CD4-positive, alpha-beta T cell (primary cell): ENCODE results near the gene TXNRD2. TPM values are rescaled to one million over a fixed set of nuclear protein-coding genes. Genes with fewer than 3 reads are reported as not detected.

Experiments
- ATAC-seq: fragments of 200-7000 bp; cut with Tn5 transposase; one replicate; pipeline ENCODE4 v1.10.0; 2022; ENCODE audit warnings: mild to moderate bottlenecking; ENCODE audit not compliant: poor library complexity
- CTCF ChIA-PET: fragments of 350-600 bp; sonication (Branson Sonifier 250); formaldehyde crosslinking; loops from one replicate; lab custom pipeline; 2021; ENCODE audit warnings: antibody characterized with exemption, inconsistent platforms; lab: Charles Lee
- POLR2A ChIA-PET: fragments of 350-600 bp; sonication (Branson Sonifier 250); formaldehyde crosslinking; loops from one replicate; lab custom pipeline; 2021; ENCODE audit warnings: antibody characterized with exemption, inconsistent platforms; lab: Charles Lee
- DNase-seq, 14 experiments: peaks; one replicate each; pipeline ENCODE4 v3.0.0-alpha.2; 2013 to 2020; ENCODE audit warnings: mixed read lengths in 2 of 14
- H3K27ac ChIP-seq, 2 donors: one replicate each; pipeline versions ENCODE4 v1.5.1 to v1.7.0; 2013; ENCODE audit warnings: low read length in 2 of 2, low read depth in 1 of 2, mild to moderate bottlenecking in 1 of 2
- H3K27me3 ChIP-seq, 2 experiments: 1 replicate in 1 of 2; 2 replicates in 1 of 2; pipeline versions ENCODE4 v1.6.1 to v1.7.0; 2013; ENCODE audit warnings: low read length in 2 of 2, control low read depth in 1 of 2, mild to moderate bottlenecking in 1 of 2, moderate library complexity in 1 of 2; ENCODE audit not compliant: insufficient read depth in 2 of 2, control insufficient read depth in 1 of 2
- H3K36me3 ChIP-seq: one replicate; pipeline ENCODE4 v1.6.1; 2013; ENCODE audit warnings: low read length, control low read depth; ENCODE audit not compliant: insufficient read depth
- H3K4me1 ChIP-seq: one replicate; pipeline ENCODE4 v1.6.1; 2013; ENCODE audit warnings: low read length, control low read depth; ENCODE audit not compliant: insufficient read depth
- H3K4me3 ChIP-seq: one replicate; pipeline ENCODE4 v1.5.1; 2013; ENCODE audit warnings: mild to moderate bottlenecking, low read length, moderate library complexity
- H3K9me3 ChIP-seq, 2 experiments: 1 replicate in 1 of 2; 2 replicates in 1 of 2; pipeline versions ENCODE4 v1.6.1 to v1.7.0; 2013; ENCODE audit warnings: low read length in 2 of 2, mild to moderate bottlenecking in 2 of 2, control low read depth in 1 of 2, moderate library complexity in 1 of 2; ENCODE audit not compliant: control insufficient read depth in 1 of 2, insufficient read depth in 1 of 2
- H3K27ac Mint-ChIP-seq: one replicate; pipeline ENCODE4 v1.8.0; 2020; ENCODE audit warnings: mixed read lengths
- H3K27me3 Mint-ChIP-seq: one replicate; pipeline ENCODE4 v1.8.0; 2021; ENCODE audit warnings: mixed read lengths
- H3K36me3 Mint-ChIP-seq: one replicate; pipeline ENCODE4 v1.8.0; 2021; ENCODE audit warnings: low read depth, mixed read lengths
- H3K4me1 Mint-ChIP-seq: one replicate; pipeline ENCODE4 v1.8.0; 2021; ENCODE audit warnings: low read depth, mixed read lengths
- H3K4me3 Mint-ChIP-seq: one replicate; pipeline ENCODE4 v1.8.0; 2020; ENCODE audit warnings: mild to moderate bottlenecking, mixed read lengths
- H3K9me3 Mint-ChIP-seq: one replicate; pipeline ENCODE4 v1.8.0; 2020; ENCODE audit warnings: mixed read lengths
- intact Hi-C, 2 experiments: fragments of 100-400 bp; cut with DNase I in 1 of 2; cut with micrococcal nuclease in 1 of 2; formaldehyde crosslinking; loops; one replicate each; pipeline versions ENCODE4 v1.15.1 to v1.9.0; 2023 to 2025; cut with DNase I, micrococcal nuclease
- total RNA-seq, 174 experiments: library from RNA in 2 of 174; stranded (reverse) in 2 of 174; gene quantifications; one replicate each; pipeline ENCODE4 v1.2.3 and lab custom pipeline; 2021 to 2026
- TF ChIP-seq, protein P1 (sequence below): fragments of 200-600 bp; IDR thresholded peaks from one replicate; pipeline ENCODE4 v1.8.0; 2022; ENCODE audit warnings: antibody characterized with exemption, mild to moderate bottlenecking

The TXNRD2 gene
- total RNA-seq, 2 experiments from 2014 or later, result 18.6 to 19.5 TPM

DNA sequence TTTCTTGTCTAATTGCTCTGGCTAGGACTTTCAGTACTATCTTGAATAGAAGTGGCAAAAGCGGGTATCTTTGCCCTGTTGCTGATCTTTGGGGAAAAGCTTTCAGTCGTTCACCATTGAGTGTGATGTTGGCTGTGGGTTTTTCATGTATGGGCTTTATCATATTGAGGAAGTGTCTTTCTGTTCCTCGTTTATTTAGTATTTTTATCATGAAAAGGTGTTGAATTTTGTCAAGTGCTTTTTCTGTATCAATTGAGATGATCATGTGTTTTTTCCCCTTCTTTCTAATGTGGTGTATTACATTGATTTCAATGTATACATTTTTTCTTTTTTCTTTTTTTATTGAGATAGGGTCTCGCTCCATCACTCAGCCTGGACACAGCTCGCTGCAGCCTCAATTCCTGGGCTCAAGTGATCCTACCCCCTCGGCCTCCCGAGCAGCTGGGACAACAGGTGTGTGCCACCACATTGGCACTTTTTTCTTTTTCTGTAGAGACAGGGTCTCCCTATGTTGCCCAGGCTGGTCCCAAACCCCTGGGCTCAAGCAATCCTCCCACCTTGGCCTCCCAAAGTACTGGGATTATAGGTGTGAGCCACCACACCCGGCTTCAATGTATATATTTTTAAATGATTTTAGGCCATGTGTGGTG lies 81.6 kb downstream of the TXNRD2 start:
- Mint-ChIP-seq H3K36me3 (peaks cover 8% of the 10 kb centered on the region), H3K4me3 (no peak overlapping the region), H3K27ac (peak overlapping the region; percentile 74), H3K4me1 (peaks cover 41% of the 10 kb centered on the region), H3K9me3 (no peaks in the 10 kb centered on the region), H3K27me3 (no peaks in the 10 kb centered on the region)
- Histone ChIP-seq H3K27me3 (no peaks in the 10 kb centered on the region), H3K9me3 (no peaks in the 10 kb centered on the region), H3K4me1 (peaks cover 19% of the 10 kb centered on the region), H3K4me3 (no peak overlapping the region), H3K36me3 (no peaks in the 10 kb centered on the region), H3K27ac (no peak overlapping the region)
- ATAC-seq, result no peak
- DNase-seq, result no peak
- intact Hi-C loops, result loop anchor here in 1 of 2 experiments (10.0 kb wide), 3 partner anchors 155 to 565 kb away; partner anchors contain the start of genes ARVCF, CLTCL1, RANBP1 and TRMT2A
- CTCF ChIA-PET, result no interaction called here
- TF ChIP-seq, protein P1, sequence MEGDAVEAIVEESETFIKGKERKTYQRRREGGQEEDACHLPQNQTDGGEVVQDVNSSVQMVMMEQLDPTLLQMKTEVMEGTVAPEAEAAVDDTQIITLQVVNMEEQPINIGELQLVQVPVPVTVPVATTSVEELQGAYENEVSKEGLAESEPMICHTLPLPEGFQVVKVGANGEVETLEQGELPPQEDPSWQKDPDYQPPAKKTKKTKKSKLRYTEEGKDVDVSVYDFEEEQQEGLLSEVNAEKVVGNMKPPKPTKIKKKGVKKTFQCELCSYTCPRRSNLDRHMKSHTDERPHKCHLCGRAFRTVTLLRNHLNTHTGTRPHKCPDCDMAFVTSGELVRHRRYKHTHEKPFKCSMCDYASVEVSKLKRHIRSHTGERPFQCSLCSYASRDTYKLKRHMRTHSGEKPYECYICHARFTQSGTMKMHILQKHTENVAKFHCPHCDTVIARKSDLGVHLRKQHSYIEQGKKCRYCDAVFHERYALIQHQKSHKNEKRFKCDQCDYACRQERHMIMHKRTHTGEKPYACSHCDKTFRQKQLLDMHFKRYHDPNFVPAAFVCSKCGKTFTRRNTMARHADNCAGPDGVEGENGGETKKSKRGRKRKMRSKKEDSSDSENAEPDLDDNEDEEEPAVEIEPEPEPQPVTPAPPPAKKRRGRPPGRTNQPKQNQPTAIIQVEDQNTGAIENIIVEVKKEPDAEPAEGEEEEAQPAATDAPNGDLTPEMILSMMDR, result no peak
- POLR2A ChIA-PET, result no interaction called here

GRCh38 chr22:19857382-19857781 lies 84.2 kb downstream of the TXNRD2 start:
- H3K9me3 Mint-ChIP-seq, result no peaks in the 10 kb centered on the region
- peak overlapping the region; percentile 57 for H3K4me3 Mint-ChIP-seq
- POLR2A ChIA-PET, result no interaction called here
- DNase-seq (no peak), ATAC-seq (no peak)
- Histone ChIP-seq H3K9me3 (no peaks in the 10 kb centered on the region), H3K4me1 (peaks cover 40% of the 10 kb centered on the region), H3K36me3 (peaks cover 1% of the 10 kb centered on the region), H3K27me3 (no peaks in the 10 kb centered on the region), H3K27ac (no peak overlapping the region), H3K4me3 (no peak overlapping the region)
- peaks cover 59% of the 10 kb centered on the region for H3K4me1 Mint-ChIP-seq
- peak overlapping the region; percentile 96 for H3K27ac Mint-ChIP-seq
- CTCF ChIA-PET, result no interaction called here
- H3K27me3 Mint-ChIP-seq, result no peaks in the 10 kb centered on the region
- TF ChIP-seq, protein P1, result no peak
- intact Hi-C loops, result loop anchor here in 1 of 2 experiments (10.0 kb wide), 3 partner anchors 157 to 563 kb away; partner anchors contain the start of genes ARVCF, CLTCL1, RANBP1 and TRMT2A
- H3K36me3 Mint-ChIP-seq, result peaks cover 32% of the 10 kb centered on the region

GRCh38 chr22:19855504-19856409 lies 85.9 kb downstream of the TXNRD2 start:
- ChIA-PET POLR2A (interaction anchor here (0.9 to 3.6 kb wide), 13 partner anchors 9 to 99 kb away, joined by 3 to 92 read pairs (median 7); partner anchors contain the start of genes COMT and TXNRD2), CTCF (interaction anchor here (0.8 to 2.7 kb wide), 7 partner anchors 31 to 125 kb away, joined by 3 to 13 read pairs (median 4); no protein-coding TSS in a partner anchor)
- DNase-seq (peak in 11 of 14 experiments; percentile 31 to 76 (median 43)), ATAC-seq (peak; percentile 25)
- Mint-ChIP-seq H3K36me3 (peaks cover 48% of the 10 kb centered on the region), H3K27ac (peak overlapping the region; percentile 96), H3K4me1 (peaks cover 64% of the 10 kb centered on the region), H3K4me3 (peak overlapping the region; percentile 95), H3K9me3 (no peaks in the 10 kb centered on the region), H3K27me3 (no peaks in the 10 kb centered on the region)
- Histone ChIP-seq H3K9me3 (no peaks in the 10 kb centered on the region), H3K4me1 (peaks cover 55% of the 10 kb centered on the region), H3K27ac (peak overlapping the region; percentile 78 to 90), H3K36me3 (peaks cover 18% of the 10 kb centered on the region), H3K27me3 (no peaks in the 10 kb centered on the region), H3K4me3 (peak overlapping the region; percentile 99)
- intact Hi-C loops, result loop anchor here (1.0 to 10.0 kb wide), 5 partner anchors 32 to 561 kb away; partner anchors contain the start of genes ARVCF (in 1 of the 2), CLTCL1 (in 1 of the 2), RANBP1 (in 1 of the 2) and TRMT2A (in 1 of the 2)
- TF ChIP-seq, protein P1, result no peak
